ENCODE results near the gene VPS25. TPM values are rescaled to one million over a fixed set of nuclear protein-coding genes. Genes with fewer than 3 reads are reported as not detected.

Gene VPS25
- total RNA-seq, 1 donor from 2014 or later: 54.0 TPM

Other genes with a start within 250 kb of the VPS25 start
- 33.1 TPM for gene NAGLU, start 237.2 kb upstream of the VPS25 start, total RNA-seq
- 3.6 TPM for gene HSD17B1, start 220.5 kb upstream of the VPS25 start, total RNA-seq
- 77.0 TPM for gene COASY, start 211.3 kb upstream of the VPS25 start, total RNA-seq
- 53.8 TPM for gene MLX, start 206.3 kb upstream of the VPS25 start, total RNA-seq
- 4.3 TPM for gene PSMC3IP, start 195.7 kb upstream of the VPS25 start, total RNA-seq
- 76.5 TPM for gene RETREG3, start 164.1 kb upstream of the VPS25 start, total RNA-seq
- 49.7 TPM for gene TUBG1, start 163.8 kb upstream of the VPS25 start, total RNA-seq
- gene TUBG2, start 114.2 kb upstream of the VPS25 start, total RNA-seq: 41.0 TPM
- gene PLEKHH3, start 96.5 kb upstream of the VPS25 start, total RNA-seq: 64.2 TPM
- 1.1 TPM for gene CCR10, start 91.6 kb upstream of the VPS25 start, total RNA-seq
- 15.3 TPM for gene CNTNAP1, start 90.9 kb upstream of the VPS25 start, total RNA-seq
- gene EZH1, start 28.4 kb upstream of the VPS25 start, total RNA-seq: 45.7 TPM
- gene RAMP2, start 12.2 kb upstream of the VPS25 start, total RNA-seq: 41.9 TPM
- gene WNK4, start 7.2 kb downstream of the VPS25 start, total RNA-seq: not detected
- gene COA3, start 25.3 kb downstream of the VPS25 start, total RNA-seq: 80.4 TPM
- 0.75 TPM for gene CNTD1, start 25.4 kb downstream of the VPS25 start, total RNA-seq
- gene BECN1, start 50.8 kb downstream of the VPS25 start, total RNA-seq: 101 TPM
- 113 TPM for gene PSME3, start 59.9 kb downstream of the VPS25 start, total RNA-seq
- gene AOC2, start 71.1 kb downstream of the VPS25 start, total RNA-seq: 3.6 TPM
- gene AOC3, start 77.8 kb downstream of the VPS25 start, total RNA-seq: 89.9 TPM
- gene G6PC1, start 127.3 kb downstream of the VPS25 start, total RNA-seq: not detected
- 69.1 TPM for gene AARSD1, start 191.0 kb downstream of the VPS25 start, total RNA-seq
- 2.7 TPM for gene PTGES3L, start 206.6 kb downstream of the VPS25 start, total RNA-seq
- gene RUNDC1, start 207.1 kb downstream of the VPS25 start, total RNA-seq: 24.7 TPM
- 1,133 TPM for gene RPL27, start 225.0 kb downstream of the VPS25 start, total RNA-seq
- 30.5 TPM for gene IFI35, start 233.3 kb downstream of the VPS25 start, total RNA-seq
- 128 TPM for gene VAT1, start 248.9 kb downstream of the VPS25 start, total RNA-seq